ENCODE results near the gene AIFM1. TPM values are rescaled to one million over a fixed set of nuclear protein-coding genes. Genes with fewer than 3 reads are reported as not detected.
A peak's percentile ranks its signal among the peaks of the same experiment; 100 is the strongest.

AIFM1 gene
- total and polyA plus RNA-seq, 12 donors: 37.4 to 163 (median 69.6) TPM

DNA sequence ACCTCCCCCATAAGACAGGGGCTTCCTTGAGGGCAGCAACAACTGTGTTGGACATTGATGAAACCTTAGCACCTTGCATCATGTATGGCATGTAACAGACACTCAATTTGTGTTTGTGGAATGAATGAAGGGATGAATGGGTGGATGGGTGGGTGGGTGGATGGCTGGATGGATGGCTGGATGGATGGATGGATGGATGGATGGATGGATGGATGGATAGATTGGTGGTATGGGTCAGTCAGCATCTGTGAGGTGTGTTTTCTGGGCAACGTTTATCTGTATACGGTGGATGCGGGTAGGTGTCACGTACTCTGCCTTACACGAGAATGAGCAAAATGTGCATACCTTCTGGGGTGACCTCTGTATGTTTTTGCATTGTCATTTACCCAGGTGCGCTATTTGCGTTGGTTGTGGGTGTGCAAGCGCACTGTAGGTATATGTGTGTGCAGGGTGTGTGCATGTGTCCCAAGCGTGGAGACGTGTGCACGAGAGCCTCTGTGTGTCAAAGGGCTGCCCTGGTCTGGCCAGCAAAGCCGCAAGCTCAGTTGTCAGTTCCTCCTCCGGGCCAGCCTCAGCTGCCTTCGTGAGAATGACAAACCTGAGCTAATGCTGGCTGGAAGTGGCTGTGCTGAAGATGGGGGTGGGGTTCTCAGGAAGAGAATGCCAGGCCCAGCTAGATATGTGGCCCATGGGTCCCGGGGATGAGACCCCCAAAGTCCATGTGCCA lies 81.8 kb downstream of the AIFM1 start:
- TF ChIP-seq CTCF (IDR thresholded peaks at IDR 0.05): no peak
- TF ChIP-seq POLR2A (IDR thresholded peaks at IDR 0.05): no peak
- H3K4me3 ChIP-seq: no peak overlapping the region
- H3K27ac ChIP-seq: peak overlapping the region in 1 of 5 donors; percentile 22
- WGBS, 4 donors: 63 to 85% (median 73%) methylated on average over 7 to 15 of the region's 15 CpGs
- H3K9me3 ChIP-seq (replicated peaks in 1 of 3): no peaks in the 10 kb centered on the region
- no peaks in the 10 kb centered on the region for H3K27me3 ChIP-seq
- H3K4me1 ChIP-seq (replicated peaks in 1 of 2): peaks cover 0 to 5% of the 10 kb centered on the region in 2 donors
- no peaks in the 10 kb centered on the region for H3K36me3 ChIP-seq (replicated peaks in 1 of 2)
- DNase-seq: peak in 1 of 7 donors; percentile 10
- intact Hi-C loops (cut with DNase I): loop anchor here in 1 of 2 donors (5.0 kb wide), 1 partner anchor 33 kb away; no protein-coding TSS in a partner anchor

DNA sequence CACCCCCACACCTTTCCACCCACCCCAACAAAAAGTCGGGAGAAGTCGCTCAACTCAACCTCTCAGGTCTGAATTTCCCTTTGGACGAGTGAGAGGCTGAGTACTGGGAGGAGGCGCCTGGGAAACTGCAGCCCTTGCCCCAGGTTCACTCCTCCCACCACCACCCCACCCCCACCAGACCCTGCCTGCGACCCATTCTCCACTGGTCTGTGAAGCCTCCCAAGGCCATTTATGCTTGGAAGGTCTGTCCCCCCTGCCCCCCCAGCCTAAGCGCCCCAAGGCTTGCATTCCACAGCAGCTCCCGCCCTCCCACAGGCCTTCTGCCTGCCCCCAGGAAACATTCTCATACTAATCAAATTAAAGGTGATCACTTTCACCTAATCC lies 82.5 kb downstream of the AIFM1 start:
- Histone ChIP-seq H3K27ac (peak overlapping the region in 1 of 5 donors; percentile 25), H3K27me3 (no peaks in the 10 kb centered on the region), H3K36me3 (replicated peaks in 1 of 2) (no peaks in the 10 kb centered on the region), H3K4me3 (no peak overlapping the region), H3K9me3 (replicated peaks in 1 of 3) (no peaks in the 10 kb centered on the region), H3K4me1 (replicated peaks in 1 of 2) (peaks cover 0 to 5% of the 10 kb centered on the region in 2 donors)
- whole genome bisulfite sequencing, 4 donors: 21 to 67% (median 37%) methylated on average over 4 to 7 of the region's 7 CpGs
- TF ChIP-seq CTCF (IDR thresholded peaks at IDR 0.05) (no peak), POLR2A (IDR thresholded peaks at IDR 0.05) (no peak)
- intact Hi-C loops (cut with DNase I): loop anchor here in 1 of 2 donors (5.0 kb wide), 1 partner anchor 34 kb away; no protein-coding TSS in a partner anchor
- no peak for DNase-seq

- Histone ChIP-seq H3K9me3 (replicated peaks in 1 of 3) (no peaks in the 10 kb centered on the region), H3K27ac (peak overlapping the region in 2 of 5 donors; percentile 47 to 65), H3K36me3 (replicated peaks in 1 of 2) (no peaks in the 10 kb centered on the region), H3K4me1 (replicated peaks in 1 of 2) (peaks cover 0 to 5% of the 10 kb centered on the region in 2 donors), H3K27me3 (no peaks in the 10 kb centered on the region), H3K4me3 (no peak overlapping the region)
- 37 to 61% (median 50%) methylated on average over 10 to 28 of the region's 28 CpGs for WGBS, 4 donors
- TF ChIP-seq CTCF (IDR thresholded peaks at IDR 0.05) (peak in 3 of 6 experiments; percentile 23 to 39 (median 23)), POLR2A (IDR thresholded peaks at IDR 0.05) (no peak)
- intact Hi-C loops (cut with DNase I): loop anchor here in 1 of 2 donors (5.0 kb wide), 1 partner anchor 35 kb away; no protein-coding TSS in a partner anchor
- peak in 3 of 7 donors; percentile 21 to 61 (median 28) for DNase-seq
Measured at GRCh38 chrX:130082244-130083106, 83.2 kb downstream of the AIFM1 start.
